GM19328 (cell line): Measurements from ENCODE around the gene ZNF248.

ENCODE experiments used
- ATAC-seq: cut with Tn5 transposase; IDR thresholded peaks from one replicate; pipeline ENCODE4 v1.9.1; 2021; ENCODE audit warnings: mild to moderate bottlenecking, moderate library complexity; ENCODE audit not compliant: unreplicated experiment

ZNF248 gene

GRCh38 chr10:37826806-37827205 is 30.6 kb downstream of the ZNF248 start:
- ATAC-seq, result no peak

GRCh38 chr10:37821237-37821636 is 36.2 kb downstream of the ZNF248 start:
- no peak for ATAC-seq

- no peak for ATAC-seq
Observed at GRCh38 chr10:37819797-37820196, 37.6 kb downstream of the ZNF248 start.

GRCh38 chr10:37816290-37816689 is 41.1 kb downstream of the ZNF248 start:
- ATAC-seq, result no peak

GRCh38 chr10:37813763-37814162 is 43.6 kb downstream of the ZNF248 start:
- no peak for ATAC-seq

- ATAC-seq, result no peak
Observed at GRCh38 chr10:37812290-37812689, 45.1 kb downstream of the ZNF248 start.

- no peak for ATAC-seq
Observed at GRCh38 chr10:37803269-37803668, 54.1 kb downstream of the ZNF248 start.

GRCh38 chr10:37801557-37801956 is 55.9 kb downstream of the ZNF248 start:
- no peak for ATAC-seq

GRCh38 chr10:37794305-37794976 is 63.0 kb downstream of the ZNF248 start:
- ATAC-seq, result no peak

- ATAC-seq, result no peak
Observed at GRCh38 chr10:37789590-37789989, 67.8 kb downstream of the ZNF248 start.

GRCh38 chr10:37784678-37785077 is 72.7 kb downstream of the ZNF248 start:
- ATAC-seq, result no peak

GRCh38 chr10:37780536-37780935 is 76.9 kb downstream of the ZNF248 start:
- no peak for ATAC-seq

GRCh38 chr10:37777056-37777455 is 80.4 kb downstream of the ZNF248 start:
- ATAC-seq, result no peak

- no peak for ATAC-seq
Observed at GRCh38 chr10:37775612-37776011, 81.8 kb downstream of the ZNF248 start.

GRCh38 chr10:37774351-37774750 is 83.1 kb downstream of the ZNF248 start:
- ATAC-seq, result no peak

GRCh38 chr10:37765216-37765615 is 92.2 kb downstream of the ZNF248 start:
- ATAC-seq, result no peak

- no peak for ATAC-seq
Observed at GRCh38 chr10:37763132-37763531, 94.3 kb downstream of the ZNF248 start.

- no peak for ATAC-seq
Observed at GRCh38 chr10:37762287-37762686, 95.1 kb downstream of the ZNF248 start.

GRCh38 chr10:37760817-37761216 is 96.6 kb downstream of the ZNF248 start:
- ATAC-seq, result no peak

- no peak for ATAC-seq
Observed at GRCh38 chr10:37758074-37758473, 99.3 kb downstream of the ZNF248 start.

- no peak for ATAC-seq
Observed at GRCh38 chr10:37754538-37755323, 102.7 kb downstream of the ZNF248 start.

GRCh38 chr10:37752334-37752875 is 105.0 kb downstream of the ZNF248 start:
- no peak for ATAC-seq
